AG09309 (cell line): Measurements from ENCODE around the gene ARL15.

Source experiments
- DNase-seq: peaks from one replicate; pipeline ENCODE4 v3.0.0-alpha.2; 2010; ENCODE audit warnings: low read depth
- H3K4me3 ChIP-seq: 2 replicates; pipeline ENCODE4 v1.5.1; 2011; ENCODE audit warnings: mild to moderate bottlenecking, low read depth, low read length, moderate library complexity; ENCODE audit not compliant: control insufficient read depth
- CTCF ChIP-seq: IDR thresholded peaks from 2 replicates; pipeline ENCODE4 v1.5.1; 2011; ENCODE audit warnings: mild to moderate bottlenecking, low read depth, low read length, inconsistent platforms; ENCODE audit not compliant: insufficient read depth, control insufficient read depth; ENCODE audit errors: missing control alignments

The ARL15 gene

GRCh38 chr5:53929570-53929969 is 380.8 kb downstream of the ARL15 start:
- no peak for DNase-seq
- TF ChIP-seq CTCF, result no peak
- no peak overlapping the region for H3K4me3 ChIP-seq

- no peak for TF ChIP-seq CTCF
- no peak overlapping the region for H3K4me3 ChIP-seq
- DNase-seq, result no peak
Observed at GRCh38 chr5:53929152-53929551, 381.2 kb downstream of the ARL15 start.

- H3K4me3 ChIP-seq, result no peak overlapping the region
- TF ChIP-seq CTCF, result no peak
- DNase-seq, result no peak
Observed at GRCh38 chr5:53928641-53929040, 381.7 kb downstream of the ARL15 start.

GRCh38 chr5:53927668-53928247 is 382.6 kb downstream of the ARL15 start:
- no peak overlapping the region for H3K4me3 ChIP-seq
- TF ChIP-seq CTCF, result no peak
- no peak for DNase-seq

GRCh38 chr5:53926026-53926425 is 384.3 kb downstream of the ARL15 start:
- no peak for TF ChIP-seq CTCF
- H3K4me3 ChIP-seq, result no peak overlapping the region
- no peak for DNase-seq

GRCh38 chr5:53924392-53924791 is 386.0 kb downstream of the ARL15 start:
- no peak for DNase-seq
- no peak for TF ChIP-seq CTCF
- no peak overlapping the region for H3K4me3 ChIP-seq

GRCh38 chr5:53923961-53924360 is 386.4 kb downstream of the ARL15 start:
- no peak overlapping the region for H3K4me3 ChIP-seq
- DNase-seq, result no peak
- no peak for TF ChIP-seq CTCF
